Hematopoietic multipotent progenitor cell treated with erythropoietin and hydrocortisone succinate and interleukin-3 and kit ligand, for 6 days (in vitro differentiated cells): ENCODE data around the gene FIBP.
"Not testable (repeated sequence)": the region's sequence is repeated elsewhere in the genome, so short reads cannot be mapped to it uniquely, and the experiment has no call there.

ENCODE experiments used
- DNase-seq: peaks from one replicate; pipeline ENCODE4 v3.0.0-alpha.2; 2015

Gene FIBP

GRCh38 chr11:65857853-65858680 is 30.2 kb downstream of the FIBP start, which contains the start of gene CFL1:
CFL1 (minus strand) TSS chr11:65858180; CDS start chr11:65858099, 81 bp downstream.
- DNase-seq, result peak; percentile 98

- DNase-seq, result peak; percentile 59
Observed at GRCh38 chr11:65857500-65857852, 30.8 kb downstream of the FIBP start.

GRCh38 chr11:65856689-65857499 is 31.4 kb downstream of the FIBP start:
- DNase-seq, result peak; percentile 87

- DNase-seq, result no peak
Observed at GRCh38 chr11:65855927-65856363, 32.3 kb downstream of the FIBP start.

GRCh38 chr11:65854852-65855837 is 33.1 kb downstream of the FIBP start:
- DNase-seq, result peak; percentile 0

- no peak for DNase-seq
Observed at GRCh38 chr11:65854161-65854592, 34.1 kb downstream of the FIBP start.

GRCh38 chr11:65853246-65853979 is 34.9 kb downstream of the FIBP start:
- peak; percentile 43 for DNase-seq

DNA sequence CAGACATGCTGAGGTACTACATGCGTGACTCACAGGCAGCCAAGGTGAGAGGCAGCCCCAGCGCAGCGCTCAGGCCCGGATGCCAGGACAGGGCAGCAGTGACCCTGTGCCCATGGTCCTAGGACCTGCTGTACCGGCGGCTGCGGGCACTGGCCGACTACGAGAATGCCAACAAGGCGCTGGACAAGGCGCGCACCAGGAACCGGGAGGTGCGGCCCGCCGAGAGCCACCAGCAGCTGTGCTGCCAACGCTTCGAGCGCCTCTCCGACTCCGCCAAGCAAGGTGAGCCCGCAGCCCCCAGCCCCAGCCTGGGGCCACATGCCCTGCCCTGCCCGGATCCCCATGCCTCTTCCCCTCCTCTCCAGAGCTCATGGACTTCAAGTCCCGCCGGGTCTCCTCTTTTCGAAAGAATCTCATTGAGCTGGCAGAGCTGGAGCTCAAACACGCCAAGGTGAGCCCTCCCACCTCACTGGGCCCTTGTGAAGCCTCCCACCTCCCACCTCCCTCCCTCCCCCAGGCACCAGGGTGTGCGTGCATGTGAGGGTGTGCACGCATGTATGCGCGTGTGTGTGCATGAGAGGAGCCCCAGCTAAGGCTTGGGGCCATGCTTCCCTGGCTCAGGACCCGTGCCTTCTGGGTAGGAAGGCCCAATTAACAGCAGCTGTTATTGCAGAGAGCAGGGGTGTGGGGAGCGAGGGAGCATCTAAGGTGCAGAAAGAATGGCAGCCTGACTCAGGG is 35.6 kb downstream of the FIBP start:
- peak; percentile 2 for DNase-seq

DNA sequence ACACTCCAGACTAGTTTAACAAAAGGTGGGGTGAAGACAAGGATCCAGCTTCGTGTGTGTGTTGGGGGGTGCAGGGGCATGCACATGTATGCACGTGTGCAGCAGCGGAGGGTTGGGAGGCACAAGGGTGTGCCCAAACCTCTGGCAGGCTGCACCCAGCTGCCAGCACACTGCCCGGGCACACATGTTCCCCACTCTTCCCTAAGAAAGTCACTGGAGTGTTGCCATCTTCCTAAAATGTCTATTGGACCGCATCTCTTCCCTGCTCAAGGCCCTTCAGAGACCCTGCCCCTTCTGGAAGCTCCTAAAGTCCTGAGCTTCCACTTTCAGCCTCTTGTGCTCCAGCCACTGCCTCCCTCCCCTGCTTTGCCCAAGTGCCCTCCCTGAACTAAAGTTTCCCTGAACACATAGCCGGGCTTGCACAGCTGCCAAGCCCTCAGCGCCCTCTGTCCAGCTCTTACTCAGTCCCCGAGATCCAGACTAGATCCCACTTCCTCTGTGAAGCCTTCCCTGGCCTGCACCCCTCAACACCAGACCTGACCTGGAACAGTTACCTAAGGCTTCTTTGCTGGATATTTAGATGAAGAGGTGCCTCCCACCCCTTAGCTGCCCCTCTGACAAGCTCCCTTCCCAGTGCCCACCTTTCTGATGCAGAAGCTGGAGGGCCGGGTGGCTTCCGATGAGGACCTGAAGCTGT is 36.3 kb downstream of the FIBP start:
- no peak for DNase-seq

DNA sequence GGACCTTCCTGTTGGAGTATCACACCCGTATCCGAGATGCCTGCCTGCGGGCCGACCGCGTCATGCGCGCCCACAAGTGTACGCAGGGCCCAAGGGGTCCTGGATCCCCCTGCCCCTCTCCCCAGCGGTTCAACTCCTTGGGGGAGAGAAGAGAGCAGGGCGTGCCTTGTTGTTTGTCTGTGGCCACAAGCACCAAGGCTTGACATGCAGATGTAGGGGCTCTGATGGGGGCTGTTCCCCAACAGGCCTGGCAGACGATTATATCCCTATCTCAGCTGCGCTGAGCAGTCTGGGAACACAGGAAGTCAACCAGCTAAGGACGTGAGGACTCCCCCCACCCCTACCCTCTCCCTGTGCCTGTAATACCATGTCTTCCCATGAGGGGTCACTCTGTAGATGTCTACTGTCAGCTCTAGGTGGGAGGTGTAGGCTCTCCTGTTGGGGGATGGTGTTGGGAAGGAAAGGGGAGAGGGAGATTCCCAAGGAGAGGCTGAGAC is 37.1 kb downstream of the FIBP start:
- DNase-seq, result peak; percentile 53

DNA sequence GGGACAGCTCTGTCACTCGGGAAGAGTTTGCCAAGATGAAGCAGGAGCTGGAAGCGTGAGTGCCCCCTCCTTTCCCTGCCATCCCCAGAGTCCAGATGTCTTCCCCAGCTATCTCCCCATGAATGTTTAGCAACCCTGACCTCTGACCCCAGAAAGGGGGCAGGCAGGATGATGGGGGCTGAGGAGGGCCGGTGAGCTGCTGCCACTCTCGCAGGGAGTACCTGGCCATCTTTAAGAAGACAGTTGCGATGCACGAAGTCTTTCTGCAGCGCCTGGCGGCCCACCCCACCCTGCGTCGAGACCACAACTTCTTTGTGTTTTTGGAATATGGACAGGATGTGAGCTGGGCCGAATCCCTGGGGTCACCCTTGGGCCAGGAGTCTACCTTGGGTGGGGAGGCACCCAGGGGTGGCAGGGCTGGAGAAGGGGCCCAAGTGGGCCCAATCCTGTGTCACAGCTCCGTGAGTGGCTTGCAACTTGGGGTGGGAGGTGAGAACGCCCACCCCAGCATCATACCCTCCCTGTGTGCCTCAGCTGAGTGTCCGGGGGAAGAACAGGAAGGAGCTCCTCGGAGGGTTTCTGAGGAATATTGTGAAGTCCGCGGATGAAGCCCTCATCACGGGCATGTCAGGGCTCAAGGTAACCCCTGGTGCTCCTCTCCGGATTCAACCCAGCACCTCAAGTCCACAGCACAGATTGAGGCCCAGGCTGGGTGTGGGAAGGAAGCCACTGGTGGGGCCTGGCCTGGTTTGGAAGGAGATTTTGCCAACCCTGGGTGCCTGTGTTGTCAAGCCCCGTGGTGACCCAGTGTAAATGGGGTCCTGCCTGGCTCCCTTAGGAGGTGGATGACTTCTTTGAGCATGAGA is 37.8 kb downstream of the FIBP start:
- DNase-seq, result peak; percentile 1

- DNase-seq, result peak; percentile 0
Observed at GRCh38 chr11:65849771-65850216, 38.5 kb downstream of the FIBP start.

DNA sequence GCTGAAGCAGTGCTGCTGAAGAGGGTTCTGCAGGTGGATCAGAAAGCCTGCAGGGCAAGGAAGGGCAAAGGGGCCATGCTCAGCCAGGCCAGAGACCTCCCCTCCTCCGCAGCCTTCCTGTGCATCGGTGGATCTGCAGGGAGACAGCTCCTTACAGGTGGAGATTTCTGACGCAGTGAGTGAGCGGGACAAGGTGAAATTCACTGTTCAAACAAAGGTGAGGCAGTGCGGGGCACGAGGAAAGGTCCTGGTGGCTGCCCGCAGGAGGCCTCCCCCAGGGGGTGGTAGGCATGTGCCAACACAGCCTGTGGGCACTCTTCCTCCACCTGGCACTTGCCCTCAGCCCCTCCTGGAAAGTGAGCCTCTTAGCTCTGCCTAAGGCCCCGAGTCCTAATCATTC is 38.9 kb downstream of the FIBP start:
- no peak for DNase-seq

DNA sequence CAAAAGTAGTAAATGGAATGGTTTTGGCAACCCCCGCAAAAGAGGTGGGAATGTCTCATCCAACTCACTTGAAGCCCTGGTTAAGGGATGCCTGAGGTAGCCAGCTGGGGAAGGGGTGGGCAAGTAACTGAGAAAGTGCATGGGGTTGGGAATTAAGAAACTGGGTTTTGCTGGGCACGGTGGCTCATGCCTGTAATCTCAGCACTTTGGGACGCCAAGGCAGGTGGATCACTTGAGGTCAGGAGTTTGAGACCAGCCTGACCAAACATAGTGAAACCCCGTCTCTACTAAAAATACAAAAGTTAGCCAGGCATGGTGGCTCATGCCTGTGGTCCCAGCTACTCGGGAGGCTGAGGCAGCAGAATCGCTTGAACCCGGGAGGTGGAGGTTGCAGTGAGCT is 39.6 kb downstream of the FIBP start:
- DNase-seq, result not testable (repeated sequence)

- DNase-seq, result no peak
Observed at GRCh38 chr11:65847746-65848145, 40.5 kb downstream of the FIBP start.

DNA sequence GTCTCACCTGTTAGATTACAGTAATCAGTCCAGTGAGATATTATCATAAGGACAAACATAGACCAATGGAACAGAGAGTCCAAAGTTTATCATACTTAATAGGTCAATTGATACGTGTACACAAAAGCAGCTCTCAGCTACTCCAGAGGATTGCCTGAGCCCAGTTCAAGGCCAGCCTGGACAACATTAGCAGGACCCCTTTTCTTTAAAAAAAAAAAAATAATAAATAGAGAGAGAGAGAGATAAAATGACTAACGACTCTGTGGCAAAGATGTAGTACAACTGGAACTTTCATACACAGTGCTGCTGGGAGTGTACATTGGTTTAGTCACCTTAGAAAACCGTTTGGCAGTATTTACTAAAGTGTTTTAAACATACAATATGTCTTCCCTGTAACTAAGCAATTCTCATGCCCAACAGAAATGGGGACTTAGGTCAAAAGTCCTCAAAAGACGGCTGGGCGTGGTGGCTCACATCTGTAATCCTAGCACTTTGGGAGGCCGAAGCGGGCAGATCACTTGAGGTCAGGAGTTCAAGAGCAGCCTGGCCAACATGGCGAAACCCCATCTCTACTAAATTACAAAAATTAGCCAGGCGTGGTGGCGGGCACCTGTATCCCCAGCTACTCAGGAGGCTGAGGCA is 43.9 kb downstream of the FIBP start:
- DNase-seq, result no peak

GRCh38 chr11:65843811-65844210 is 44.5 kb downstream of the FIBP start:
- DNase-seq, result no peak

DNA sequence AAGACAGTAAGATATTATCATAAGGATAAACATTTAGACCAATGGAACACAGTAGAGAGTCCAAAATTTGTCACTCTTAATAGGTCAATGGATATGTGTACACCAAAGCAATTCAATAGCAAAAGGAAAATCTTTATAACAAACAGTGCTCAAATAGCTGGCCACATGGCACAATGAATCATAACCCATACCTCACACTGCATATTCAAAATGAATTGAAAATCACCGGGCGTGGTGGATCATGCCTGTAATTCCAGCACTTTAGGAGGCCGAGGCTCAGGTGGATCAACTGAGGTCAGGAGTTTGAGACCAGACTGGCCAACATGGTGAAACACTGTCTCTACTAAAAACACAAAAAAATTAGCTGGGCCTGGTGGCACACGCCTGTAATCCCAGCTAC is 46.1 kb downstream of the FIBP start:
- DNase-seq, result no peak

DNA sequence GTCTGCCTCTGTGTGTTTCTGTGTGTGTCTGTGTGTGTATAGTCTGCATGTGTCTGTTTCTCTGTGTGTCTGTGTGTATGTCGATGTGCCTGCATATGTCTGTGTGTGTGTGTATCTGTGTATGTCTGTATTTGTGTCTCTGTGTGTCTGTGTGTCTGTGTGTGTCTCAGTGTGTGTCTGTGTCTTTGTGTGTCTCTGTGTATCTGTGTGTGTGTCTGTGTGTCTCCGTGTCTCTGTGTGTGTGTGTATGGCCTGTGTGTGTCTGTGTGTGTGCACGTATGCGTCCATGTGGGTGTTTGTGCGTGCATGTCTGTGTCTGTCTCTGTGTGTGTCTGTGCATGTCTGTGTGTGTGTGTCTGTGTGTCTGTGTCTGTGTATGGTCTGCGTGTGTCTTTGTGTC is 54.1 kb downstream of the FIBP start:
- no peak for DNase-seq
